ENCODE data around the gene SMARCA2. TPM values are rescaled to one million over a fixed set of nuclear protein-coding genes. Genes with fewer than 3 reads are reported as not detected.

The SMARCA2 gene
- total and polyA plus RNA-seq, 10 of the 15 experiments (the other 5 are each of a cell fraction or from before 2014, with no cell fraction given): 100 to 392 (median 204) TPM

- WGBS (ENCODE audit: insufficient coverage, insufficient replicate concordance, low lambda C conversion rate, missing lambda C conversion rate): 92% methylated on average over 1 of the region's 1 CpG
- DNase-seq (ENCODE audit: low read depth, low spot score) (peak; percentile 4), FAIRE-seq (no peak), ATAC-seq (peak; percentile 54)
- Histone ChIP-seq H3K4me3 (no peak overlapping the region), H2AFZ (ENCODE audit: control insufficient read depth, low read depth, low read length) (no peak overlapping the region), H3K27me3 (replicated peaks in 1 of 2; ENCODE audit: control insufficient read depth in 2 of 2, insufficient read depth in 2 of 2, low read length in 1 of 2) (no peaks in the 10 kb centered on the region), H3K79me2 (ENCODE audit: control insufficient read depth, insufficient read depth, low read length) (no peaks in the 10 kb centered on the region), H3K36me3 (ENCODE audit: control insufficient read depth in 2 of 2, insufficient read depth in 2 of 2, low read length in 1 of 2) (no peaks in the 10 kb centered on the region), H3K4me1 (ENCODE audit: control insufficient read depth, insufficient read depth, low read length) (0 out of 2 replicates have a peak, but pooled peaks cover 4% of the 10 kb centered on the region), H3K9me3 (replicated peaks; ENCODE audit: control insufficient read depth, insufficient read depth, low read length) (no peaks in the 10 kb centered on the region), H3K4me2 (ENCODE audit: control insufficient read depth, insufficient read depth) (no peak overlapping the region), H4K20me1 (ENCODE audit: control insufficient read depth, insufficient read depth) (no peaks in the 10 kb centered on the region), H3K27ac (ENCODE audit: control insufficient read depth, insufficient read depth) (no peak overlapping the region), H3K9ac (ENCODE audit: control insufficient read depth, insufficient read depth, low read length) (no peak overlapping the region)
- ChIA-PET SMC1A (ENCODE audit: uncharacterized antibody, unreplicated experiment) (interaction anchor here (0.7 to 3.4 kb wide), 15 partner anchors 10 to 253 kb away, joined by 3 to 24 read pairs (median 4); partner anchors contain the start of gene SMARCA2), CTCF (interaction anchor here (1.0 to 2.1 kb wide), 9 partner anchors 28 to 248 kb away, joined by 3 to 8 read pairs (median 4); partner anchors contain the start of gene SMARCA2), POLR2A (interaction anchor here (0.6 to 1.4 kb wide), 3 partner anchors 31 to 1925 kb away, joined by 3 to 4 read pairs (median 4); no protein-coding TSS in a partner anchor), RAD21 (ENCODE audit: unreplicated experiment) (interaction anchor here (0.6 to 1.8 kb wide), 7 partner anchors 16 to 178 kb away, joined by 3 to 7 read pairs (median 4); partner anchors contain the start of gene SMARCA2)
- intact Hi-C loops (cut with micrococcal nuclease; ENCODE audit: unreplicated experiment) (loop anchor here (2.0 kb wide), 1 partner anchor 32 kb away; no protein-coding TSS in a partner anchor), in situ Hi-C loops (cut with MboI) (no loop called here)
- TF ChIP-seq JUNB (IDR thresholded peaks at IDR 0.05): no peak
- no peak for TF ChIP-seq CREB1 (IDR thresholded peaks at IDR 0.05; ENCODE audit: low read depth)
- TF ChIP-seq NR2F1 (conservative IDR thresholded peaks at IDR 0.05): peak; percentile 66
- TF ChIP-seq BHLHE40 (IDR thresholded peaks at IDR 0.05; ENCODE audit: borderline replicate concordance in 1 of 2, low read depth in 2 of 2, low read length in 1 of 2): 0 out of 4 replicates have a peak, but pooled peaks of 1 of the 2 experiments have one; percentile 1
- 0 out of 2 replicates have a peak, but pooled peaks have one; percentile 3 for TF ChIP-seq MLLT1 (IDR thresholded peaks at IDR 0.05)
- TF ChIP-seq YBX1 (IDR thresholded peaks at IDR 0.05): no peak
- no TSS peak for BruUV-seq (replicated peaks)
These were observed 34.8 kb upstream of the SMARCA2 start for GRCh38 chr9:1980387-1980786.

Measured in GM12878 (cell line).